Breast epithelium (tissue), 4 donors: ENCODE results near the gene KLHDC10. TPM values are rescaled to one million over a fixed set of nuclear protein-coding genes. Genes with fewer than 3 reads are reported as not detected.

Experiments
- DNase-seq, 2 donors: peaks; one replicate each; pipeline ENCODE4 v3.0.0-alpha.2; 2019; ENCODE audit warnings: low spot score in 2 of 2
- H3K27ac ChIP-seq, 2 donors: fragments of 200-600 bp; sonication (generic) in 1 of 2; one replicate each; pipeline ENCODE4 v1.5.1; 2016 to 2019; ENCODE audit warnings: mild to moderate bottlenecking in 1 of 2
- H3K27me3 ChIP-seq, 2 donors: fragments of 200-600 bp; sonication (generic) in 1 of 2; one replicate each; pipeline versions ENCODE4 v1.5.1 to v1.6.0; 2017 to 2019; ENCODE audit warnings: control low read depth in 1 of 2, mild to moderate bottlenecking in 1 of 2
- H3K36me3 ChIP-seq: fragments of 200-600 bp; one replicate; pipeline ENCODE4 v1.5.1; 2019
- H3K4me1 ChIP-seq, 2 donors: fragments of 200-600 bp; sonication (generic); one replicate each; pipeline ENCODE4 v1.5.1; 2016 to 2019; ENCODE audit warnings: control low read depth in 1 of 2
- H3K4me3 ChIP-seq, 3 donors: fragments of 200-600 bp; sonication (generic); 1 replicate in 2 of 3; 2 replicates in 1 of 3; pipeline ENCODE4 v1.5.1; 2016 to 2019; ENCODE audit warnings: mild to moderate bottlenecking in 3 of 3, moderate library complexity in 2 of 3
- H3K9me3 ChIP-seq, 2 donors: fragments of 200-600 bp; sonication (generic) in 1 of 2; one replicate each; pipeline ENCODE4 v1.5.1; 2016 to 2019; ENCODE audit warnings: control low read depth in 1 of 2
- CTCF ChIP-seq, 3 donors: fragments of 450-650 bp; IDR thresholded peaks; one replicate each; pipeline ENCODE4 v1.5.1; 2016 to 2017; ENCODE audit warnings: antibody characterized with exemption in 3 of 3, mild to moderate bottlenecking in 3 of 3, moderate library complexity in 3 of 3
- POLR2A ChIP-seq: fragments of 450-650 bp; IDR thresholded peaks from one replicate; pipeline ENCODE4 v1.6.1; 2016; ENCODE audit warnings: antibody characterized with exemption, mild to moderate bottlenecking, moderate library complexity
- POLR2AphosphoS5 ChIP-seq, 3 donors: sonication (generic); formaldehyde crosslinking; IDR thresholded peaks; one replicate each; pipeline ENCODE4 v1.6.1; 2017; ENCODE audit warnings: antibody characterized with exemption in 3 of 3
- intact Hi-C: fragments of 100-400 bp; cut with DNase I; formaldehyde crosslinking; loops from one replicate; pipeline ENCODE4 v1.15.1; 2023; ENCODE audit warnings: low total_unique reads
- total RNA-seq, 3 donors: library from RNA; depleted of rRNA; stranded (reverse); fragments of >200 nt; gene quantifications; one replicate each; pipeline ENCODE4 v1.1.0, GENCODE V29; 2016

KLHDC10 gene
- total RNA-seq, 3 donors from 2014 or later: 23.3 to 28.0 (median 28.0) TPM

- no peak for TF ChIP-seq POLR2A
- no peak for TF ChIP-seq CTCF (IDR thresholded peaks at IDR 0.05)
- TF ChIP-seq POLR2AphosphoS5 (IDR thresholded peaks at IDR 0.05): no peak
- no peaks in the 10 kb centered on the region for H3K27me3 ChIP-seq
- H3K27ac ChIP-seq: no peak overlapping the region
- no peak for DNase-seq
- intact Hi-C loops: no loop called here
- no peaks in the 10 kb centered on the region for H3K36me3 ChIP-seq
- H3K4me1 ChIP-seq: no peaks in the 10 kb centered on the region
- H3K9me3 ChIP-seq: peaks cover 0 to 3% of the 10 kb centered on the region in 2 donors
- H3K4me3 ChIP-seq: no peak overlapping the region
Measured at GRCh38 chr7:130162196-130162595, 91.9 kb downstream of the KLHDC10 start.

GRCh38 chr7:130174237-130174959 lies 104.1 kb downstream of the KLHDC10 start:
- TF ChIP-seq POLR2AphosphoS5 (IDR thresholded peaks at IDR 0.05): no peak
- no peak for TF ChIP-seq CTCF (IDR thresholded peaks at IDR 0.05)
- TF ChIP-seq POLR2A: no peak
- no peaks in the 10 kb centered on the region for H3K36me3 ChIP-seq

GRCh38 chr7:130178251-130178650 lies 107.9 kb downstream of the KLHDC10 start:
- no peak for TF ChIP-seq POLR2A
- TF ChIP-seq CTCF (IDR thresholded peaks at IDR 0.05): no peak
- TF ChIP-seq POLR2AphosphoS5 (IDR thresholded peaks at IDR 0.05): no peak

More at GRCh38 chr7:130174237-130174959, 104.1 kb downstream of the KLHDC10 start:
- DNase-seq: no peak
- no peak overlapping the region for H3K4me3 ChIP-seq
- H3K27ac ChIP-seq: no peak overlapping the region
- H3K4me1 ChIP-seq: no peaks in the 10 kb centered on the region
- H3K27me3 ChIP-seq: no peaks in the 10 kb centered on the region
- H3K9me3 ChIP-seq: no peaks in the 10 kb centered on the region
- intact Hi-C loops: no loop called here

GRCh38 chr7:130179631-130180030 lies 109.3 kb downstream of the KLHDC10 start:
- Histone ChIP-seq H3K9me3 (no peaks in the 10 kb centered on the region), H3K4me3 (no peak overlapping the region), H3K36me3 (no peaks in the 10 kb centered on the region), H3K27ac (no peak overlapping the region), H3K27me3 (no peaks in the 10 kb centered on the region), H3K4me1 (no peaks in the 10 kb centered on the region)
- no peak for TF ChIP-seq CTCF (IDR thresholded peaks at IDR 0.05)
- TF ChIP-seq POLR2A: no peak
- TF ChIP-seq POLR2AphosphoS5 (IDR thresholded peaks at IDR 0.05): no peak
- intact Hi-C loops: no loop called here
- no peak for DNase-seq

More at GRCh38 chr7:130178251-130178650, 107.9 kb downstream of the KLHDC10 start:
- Histone ChIP-seq H3K27ac (no peak overlapping the region), H3K9me3 (no peaks in the 10 kb centered on the region), H3K27me3 (no peaks in the 10 kb centered on the region), H3K4me3 (no peak overlapping the region), H3K4me1 (no peaks in the 10 kb centered on the region), H3K36me3 (no peaks in the 10 kb centered on the region)
- no peak for DNase-seq
- intact Hi-C loops: no loop called here

GRCh38 chr7:130180571-130181262 lies 110.4 kb downstream of the KLHDC10 start:
- DNase-seq: no peak
- Histone ChIP-seq H3K27ac (no peak overlapping the region), H3K4me3 (no peak overlapping the region), H3K27me3 (no peaks in the 10 kb centered on the region), H3K9me3 (no peaks in the 10 kb centered on the region), H3K36me3 (no peaks in the 10 kb centered on the region), H3K4me1 (no peaks in the 10 kb centered on the region)
- TF ChIP-seq POLR2A (no peak), CTCF (IDR thresholded peaks at IDR 0.05) (no peak), POLR2AphosphoS5 (IDR thresholded peaks at IDR 0.05) (no peak)
- intact Hi-C loops: no loop called here
